Measurements from ENCODE around the gene LSR. TPM values are rescaled to one million over a fixed set of nuclear protein-coding genes. Genes with fewer than 3 reads are reported as not detected.

LSR gene
- total RNA-seq, 1 experiment from 2014 or later, result 64.7 TPM

DNA sequence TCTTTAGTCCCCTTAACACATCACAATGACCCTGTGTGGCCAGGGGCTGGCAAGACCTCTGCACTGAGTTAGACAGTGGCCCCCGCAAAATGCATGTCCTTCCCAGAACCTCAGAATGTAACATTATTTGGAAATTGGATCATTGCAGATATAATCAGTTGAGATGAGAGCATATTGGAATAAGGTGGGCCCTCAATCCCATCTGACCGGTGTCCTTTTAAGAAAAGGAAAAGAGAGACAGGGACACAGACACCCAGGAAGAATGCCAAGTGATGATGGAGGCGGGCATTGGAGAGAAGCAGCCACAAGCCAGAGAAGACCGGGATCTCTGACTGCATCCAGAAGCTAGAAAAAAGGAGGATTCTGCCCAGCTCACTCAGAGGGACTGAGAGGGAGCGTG, 22.1 kb upstream of the LSR start:
- H3K27ac ChIP-seq (ENCODE audit: low read length), result no peak overlapping the region
- POLR2A ChIA-PET, result no interaction called here
- TF ChIP-seq SIN3A (IDR thresholded peaks at IDR 0.05; ENCODE audit: borderline replicate concordance, insufficient read depth, low read depth, low read length), result no peak
- TF ChIP-seq TCF7L2 (IDR thresholded peaks at IDR 0.05; ENCODE audit: low read depth, low read length), result no peak
- TF ChIP-seq, protein P1, sequence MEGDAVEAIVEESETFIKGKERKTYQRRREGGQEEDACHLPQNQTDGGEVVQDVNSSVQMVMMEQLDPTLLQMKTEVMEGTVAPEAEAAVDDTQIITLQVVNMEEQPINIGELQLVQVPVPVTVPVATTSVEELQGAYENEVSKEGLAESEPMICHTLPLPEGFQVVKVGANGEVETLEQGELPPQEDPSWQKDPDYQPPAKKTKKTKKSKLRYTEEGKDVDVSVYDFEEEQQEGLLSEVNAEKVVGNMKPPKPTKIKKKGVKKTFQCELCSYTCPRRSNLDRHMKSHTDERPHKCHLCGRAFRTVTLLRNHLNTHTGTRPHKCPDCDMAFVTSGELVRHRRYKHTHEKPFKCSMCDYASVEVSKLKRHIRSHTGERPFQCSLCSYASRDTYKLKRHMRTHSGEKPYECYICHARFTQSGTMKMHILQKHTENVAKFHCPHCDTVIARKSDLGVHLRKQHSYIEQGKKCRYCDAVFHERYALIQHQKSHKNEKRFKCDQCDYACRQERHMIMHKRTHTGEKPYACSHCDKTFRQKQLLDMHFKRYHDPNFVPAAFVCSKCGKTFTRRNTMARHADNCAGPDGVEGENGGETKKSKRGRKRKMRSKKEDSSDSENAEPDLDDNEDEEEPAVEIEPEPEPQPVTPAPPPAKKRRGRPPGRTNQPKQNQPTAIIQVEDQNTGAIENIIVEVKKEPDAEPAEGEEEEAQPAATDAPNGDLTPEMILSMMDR (IDR thresholded peaks at IDR 0.05), result no peak
- no peak for TF ChIP-seq POLR2AphosphoS5 (IDR thresholded peaks at IDR 0.05; ENCODE audit: low read depth, low read length)
- TF ChIP-seq, protein P2, sequence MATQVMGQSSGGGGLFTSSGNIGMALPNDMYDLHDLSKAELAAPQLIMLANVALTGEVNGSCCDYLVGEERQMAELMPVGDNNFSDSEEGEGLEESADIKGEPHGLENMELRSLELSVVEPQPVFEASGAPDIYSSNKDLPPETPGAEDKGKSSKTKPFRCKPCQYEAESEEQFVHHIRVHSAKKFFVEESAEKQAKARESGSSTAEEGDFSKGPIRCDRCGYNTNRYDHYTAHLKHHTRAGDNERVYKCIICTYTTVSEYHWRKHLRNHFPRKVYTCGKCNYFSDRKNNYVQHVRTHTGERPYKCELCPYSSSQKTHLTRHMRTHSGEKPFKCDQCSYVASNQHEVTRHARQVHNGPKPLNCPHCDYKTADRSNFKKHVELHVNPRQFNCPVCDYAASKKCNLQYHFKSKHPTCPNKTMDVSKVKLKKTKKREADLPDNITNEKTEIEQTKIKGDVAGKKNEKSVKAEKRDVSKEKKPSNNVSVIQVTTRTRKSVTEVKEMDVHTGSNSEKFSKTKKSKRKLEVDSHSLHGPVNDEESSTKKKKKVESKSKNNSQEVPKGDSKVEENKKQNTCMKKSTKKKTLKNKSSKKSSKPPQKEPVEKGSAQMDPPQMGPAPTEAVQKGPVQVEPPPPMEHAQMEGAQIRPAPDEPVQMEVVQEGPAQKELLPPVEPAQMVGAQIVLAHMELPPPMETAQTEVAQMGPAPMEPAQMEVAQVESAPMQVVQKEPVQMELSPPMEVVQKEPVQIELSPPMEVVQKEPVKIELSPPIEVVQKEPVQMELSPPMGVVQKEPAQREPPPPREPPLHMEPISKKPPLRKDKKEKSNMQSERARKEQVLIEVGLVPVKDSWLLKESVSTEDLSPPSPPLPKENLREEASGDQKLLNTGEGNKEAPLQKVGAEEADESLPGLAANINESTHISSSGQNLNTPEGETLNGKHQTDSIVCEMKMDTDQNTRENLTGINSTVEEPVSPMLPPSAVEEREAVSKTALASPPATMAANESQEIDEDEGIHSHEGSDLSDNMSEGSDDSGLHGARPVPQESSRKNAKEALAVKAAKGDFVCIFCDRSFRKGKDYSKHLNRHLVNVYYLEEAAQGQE (IDR thresholded peaks at IDR 0.05; ENCODE audit: insufficient read depth in 1 of 2, low read depth in 2 of 2, low read length in 1 of 2), result no peak
- DNase-seq (ENCODE audit: low read depth, low spot score) (no peak), ATAC-seq (no peak)
- in situ Hi-C loops (cut with HindIII; ENCODE audit: low pct_unique_long_range_greater_than_20kb, low sequenced_read_pairs) (no loop called here), intact Hi-C loops (cut with micrococcal nuclease; ENCODE audit: unreplicated experiment) (no loop called here)
- BruUV-seq (replicated peaks), result no TSS peak
- H3K27me3 ChIP-seq (ENCODE audit: control insufficient read depth, insufficient read depth, low read length), result 0 out of 2 replicates have a peak, but pooled peaks cover 2% of the 10 kb centered on the region
- CTCF ChIA-PET, result no interaction called here
- no peak overlapping the region for H3K4me3 ChIP-seq (ENCODE audit: low read depth in 2 of 2, low read length in 2 of 2)
- H3K4me1 ChIP-seq (ENCODE audit: control insufficient read depth, insufficient read depth, low read length), result no peaks in the 10 kb centered on the region
- no peaks in the 10 kb centered on the region for H3K36me3 ChIP-seq (ENCODE audit: control insufficient read depth, insufficient read depth, low read length)
- no peaks in the 10 kb centered on the region for H3K9me3 ChIP-seq (ENCODE audit: control insufficient read depth, insufficient read depth, low read depth, low read length)

DNA sequence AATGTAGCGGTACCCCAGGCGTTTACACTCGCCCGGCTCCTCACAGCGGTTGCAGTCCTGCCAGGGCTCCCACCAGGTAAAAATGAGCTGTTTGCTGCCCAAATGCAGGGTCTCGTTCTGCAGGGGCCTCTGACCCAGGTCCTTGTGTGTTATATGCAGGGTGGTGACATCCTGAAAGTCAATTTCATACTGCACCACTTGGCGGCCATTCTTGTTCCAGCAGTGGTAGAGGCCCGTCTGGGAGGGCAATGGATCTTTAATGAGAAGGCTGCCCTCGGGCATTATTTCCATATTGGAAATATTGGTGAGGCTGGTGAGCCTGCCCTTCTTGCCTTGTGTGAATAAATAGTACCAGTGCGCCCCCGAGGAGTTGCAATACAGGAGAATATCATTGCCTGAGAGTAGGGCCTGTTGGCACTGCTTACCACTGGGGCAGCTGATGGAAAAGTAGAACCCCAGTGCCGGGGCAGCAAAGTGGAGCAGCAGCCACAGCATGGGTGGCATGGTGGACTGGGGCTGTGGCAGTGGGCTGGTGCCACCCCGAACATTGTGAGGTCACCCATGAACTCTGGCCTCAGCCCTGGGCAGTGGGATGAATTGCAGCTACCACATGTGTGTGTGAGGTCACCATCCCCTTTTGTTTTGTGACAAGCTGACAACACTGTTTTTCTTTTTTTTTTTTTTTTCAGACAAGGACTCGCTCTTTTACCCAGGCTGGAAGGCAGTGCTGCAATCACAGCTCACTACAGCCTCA, 20.4 kb upstream of the LSR start, which contains the start of gene FAM187B:
TSS of gene FAM187B (minus strand) at position 563 of the 754 bp plus-strand sequence. CDS start at position 504, 59 bp downstream.
- no peaks in the 10 kb centered on the region for H3K9me3 ChIP-seq (ENCODE audit: control insufficient read depth, insufficient read depth, low read depth, low read length)
- CTCF ChIA-PET, result no interaction called here
- intact Hi-C loops (cut with micrococcal nuclease; ENCODE audit: unreplicated experiment), result no loop called here

More for the DNA sequence above, 20.4 kb upstream of the LSR start, which contains the start of gene FAM187B:
- Histone ChIP-seq H3K4me1 (ENCODE audit: control insufficient read depth, insufficient read depth, low read length) (no peaks in the 10 kb centered on the region), H3K36me3 (ENCODE audit: control insufficient read depth, insufficient read depth, low read length) (no peaks in the 10 kb centered on the region), H3K27me3 (ENCODE audit: control insufficient read depth, insufficient read depth, low read length) (0 out of 2 replicates have a peak, but pooled peaks cover 2% of the 10 kb centered on the region), H3K27ac (ENCODE audit: low read length) (no peak within 1 kb of the TSS), H3K4me3 (ENCODE audit: low read depth in 2 of 2, low read length in 2 of 2) (no peak within 1 kb of the TSS)
- TF ChIP-seq SIN3A (IDR thresholded peaks at IDR 0.05; ENCODE audit: borderline replicate concordance, insufficient read depth, low read depth, low read length), result no peak
- no peak for TF ChIP-seq POLR2AphosphoS5 (IDR thresholded peaks at IDR 0.05; ENCODE audit: low read depth, low read length)
- TF ChIP-seq, protein P2 (IDR thresholded peaks at IDR 0.05; ENCODE audit: insufficient read depth in 1 of 2, low read depth in 2 of 2, low read length in 1 of 2), result no peak
- no peak for TF ChIP-seq TCF7L2 (IDR thresholded peaks at IDR 0.05; ENCODE audit: low read depth, low read length)
- TF ChIP-seq, protein P1 (IDR thresholded peaks at IDR 0.05), result no peak
- DNase-seq (ENCODE audit: low read depth, low spot score), result no peak
- POLR2A ChIA-PET, result interaction anchor here (0.6 kb wide), 1 partner anchor 292 kb away, joined by 6 read pairs; no protein-coding TSS in a partner anchor
- in situ Hi-C loops (cut with HindIII; ENCODE audit: low pct_unique_long_range_greater_than_20kb, low sequenced_read_pairs), result no loop called here
- BruUV-seq (replicated peaks), result no TSS peak
- ATAC-seq, result no peak

Measured in Panc1 (cell line).